GM12878 (cell line): ENCODE measurements around the gene SPDL1. TPM values are rescaled to one million over a fixed set of nuclear protein-coding genes. Genes with fewer than 3 reads are reported as not detected.

Experiments used
- CEBPB ChIP-seq, 2 experiments: fragments of 150-350 bp in 1 of 2; IDR thresholded peaks; 2 replicates each; pipeline ENCODE4 v1.6.1; 2012 to 2014; ENCODE audit warnings: low read depth in 2 of 2, low read length in 2 of 2, borderline replicate concordance in 1 of 2, inconsistent platforms in 1 of 2
- ELK1 ChIP-seq: IDR thresholded peaks from 2 replicates; pipeline ENCODE4 v1.6.1; 2012; ENCODE audit warnings: low read depth, low read length, improper control_type of control experiment
- JUNB ChIP-seq: IDR thresholded peaks from 2 replicates; pipeline ENCODE4 v1.6.1; 2016; ENCODE audit warnings: antibody characterized with exemption, mild to moderate bottlenecking
- POLR2AphosphoS2 ChIP-seq: IDR thresholded peaks from 2 replicates; pipeline ENCODE4 v1.6.1; 2011; ENCODE audit warnings: low read depth, mild to moderate bottlenecking, low read length, improper control_type of control experiment, moderate library complexity
- SKIL ChIP-seq: fragments of 450-650 bp; IDR thresholded peaks from 2 replicates; pipeline ENCODE4 v1.6.1; 2017; ENCODE audit warnings: mild to moderate bottlenecking, low read depth, inconsistent platforms; ENCODE audit not compliant: poor library complexity, severe bottlenecking
- SMAD1 ChIP-seq: fragments of 450-650 bp; IDR thresholded peaks from 2 replicates; pipeline ENCODE4 v1.6.1; 2018; ENCODE audit warnings: mild to moderate bottlenecking, low read depth; ENCODE audit not compliant: partially characterized antibody
- SREBF1 ChIP-seq: IDR thresholded peaks from 2 replicates; pipeline ENCODE4 v1.6.1; 2012; ENCODE audit warnings: mild to moderate bottlenecking, low read length
- STAT3 ChIP-seq: IDR thresholded peaks from 2 replicates; pipeline ENCODE4 v1.6.1; 2011; ENCODE audit warnings: low read depth, low read length, improper control_type of control experiment
- SUZ12 ChIP-seq: fragments of 200-600 bp; sonication (generic); IDR thresholded peaks from one replicate; pipeline ENCODE4 v1.6.1; 2018; ENCODE audit warnings: antibody characterized with exemption, mild to moderate bottlenecking; ENCODE audit not compliant: unreplicated experiment
- TBL1XR1 ChIP-seq: IDR thresholded peaks from 2 replicates; pipeline ENCODE4 v1.6.1; 2012; ENCODE audit warnings: low read depth, low read length, improper control_type of control experiment
- USF1 ChIP-seq: IDR thresholded peaks from 2 replicates; pipeline ENCODE4 v1.6.1; 2011; ENCODE audit warnings: borderline replicate concordance, low read depth, mild to moderate bottlenecking, moderate library complexity, mixed read lengths, low read length; ENCODE audit not compliant: insufficient read depth; ENCODE audit errors: extremely low read length
- USF2 ChIP-seq: IDR thresholded peaks from 2 replicates; pipeline ENCODE4 v1.6.1; 2011; ENCODE audit warnings: low read depth, low read length, improper control_type of control experiment, borderline replicate concordance
- ZBTB4 ChIP-seq: fragments of 450-650 bp; formaldehyde crosslinking; IDR thresholded peaks from 2 replicates; pipeline ENCODE4 v1.4.0; 2022; ENCODE audit warnings: mild to moderate bottlenecking, moderate library complexity
- ZNF274 ChIP-seq: IDR thresholded peaks from one replicate; pipeline ENCODE4 v1.8.0; 2011; ENCODE audit not compliant: insufficient read length, insufficient read depth
- polyA plus RNA-seq, 11 experiments: library from polyadenylated mRNA; depleted of rRNA in 4 of 11; unstranded in 6 of 11; stranded (reverse) in 5 of 11; fragments of >200 nt; fragmentation: Nextera tagmentation in 4 of 11; fragmentation: Illumina TruSeq in 1 of 11; extraction: Ambion mirVana in 4 of 11; extraction: Trizol in 1 of 11; gene quantifications; 1 replicate in 1 of 11; 2 replicates in 10 of 11; pipeline versions ENCODE4 v1.2.1 to v1.2.3, GENCODE V29; 2011 to 2016; ENCODE audit warnings: inconsistent platforms in 2 of 11, missing spikeins in 2 of 11, low read depth in 1 of 11
- total RNA-seq, 4 experiments: library from RNA; depleted of rRNA in 3 of 4; stranded (reverse); fragments of >200 nt in 3 of 4; fragmentation: Illumina TruSeq in 1 of 4; extraction: Trizol in 1 of 4; gene quantifications; 2 replicates each; pipeline versions ENCODE4 v1.2.1 to v1.2.3, GENCODE V29; 2013 to 2021
- TF ChIP-seq, protein P1 (sequence below): IDR thresholded peaks from 2 replicates; pipeline ENCODE4 v1.6.1; 2011; ENCODE audit warnings: mild to moderate bottlenecking, low read depth, low read length, moderate library complexity; ENCODE audit not compliant: insufficient replicate concordance
- TF ChIP-seq, protein P2 (sequence below): fragments of 450-650 bp; conservative IDR thresholded peaks from 2 replicates; pipeline ENCODE4 v1.6.1; 2017; ENCODE audit warnings: mild to moderate bottlenecking, moderate library complexity

Gene SPDL1
- total and polyA plus RNA-seq, 10 of the 15 experiments (the other 5 are each of a cell fraction or from before 2014, with no cell fraction given), result 34.2 to 69.9 (median 46.0) TPM

GRCh38 chr5:169583424-169584220 lies at the start of gene SPDL1 (continued):
- TF ChIP-seq SKIL (no peak), TBL1XR1 (peak; percentile 42; the same call in 1 of the 2 replicates), JUNB (no peak), USF1 (no peak), STAT3 (no peak), SUZ12 (no peak), SMAD1 (no peak), ELK1 (no peak), CEBPB (IDR thresholded peaks at IDR 0.05; ENCODE audit: borderline replicate concordance in 1 of 2, low read depth in 2 of 2, low read length in 2 of 2) (no peak), ZNF274 (no peak), POLR2AphosphoS2 (peak; percentile 48; the same call in 1 of the 2 replicates), ZBTB4 (CRISPR knock-in tag) (no peak), SREBF1 (0 out of 2 replicates have a peak, but pooled peaks have one; percentile 9), USF2 (no peak)
- TF ChIP-seq, protein P1, sequence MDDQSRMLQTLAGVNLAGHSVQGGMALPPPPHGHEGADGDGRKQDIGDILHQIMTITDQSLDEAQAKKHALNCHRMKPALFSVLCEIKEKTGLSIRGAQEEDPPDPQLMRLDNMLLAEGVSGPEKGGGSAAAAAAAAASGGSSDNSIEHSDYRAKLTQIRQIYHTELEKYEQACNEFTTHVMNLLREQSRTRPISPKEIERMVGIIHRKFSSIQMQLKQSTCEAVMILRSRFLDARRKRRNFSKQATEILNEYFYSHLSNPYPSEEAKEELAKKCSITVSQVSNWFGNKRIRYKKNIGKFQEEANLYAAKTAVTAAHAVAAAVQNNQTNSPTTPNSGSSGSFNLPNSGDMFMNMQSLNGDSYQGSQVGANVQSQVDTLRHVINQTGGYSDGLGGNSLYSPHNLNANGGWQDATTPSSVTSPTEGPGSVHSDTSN, result no peak
- TF ChIP-seq, protein P2, sequence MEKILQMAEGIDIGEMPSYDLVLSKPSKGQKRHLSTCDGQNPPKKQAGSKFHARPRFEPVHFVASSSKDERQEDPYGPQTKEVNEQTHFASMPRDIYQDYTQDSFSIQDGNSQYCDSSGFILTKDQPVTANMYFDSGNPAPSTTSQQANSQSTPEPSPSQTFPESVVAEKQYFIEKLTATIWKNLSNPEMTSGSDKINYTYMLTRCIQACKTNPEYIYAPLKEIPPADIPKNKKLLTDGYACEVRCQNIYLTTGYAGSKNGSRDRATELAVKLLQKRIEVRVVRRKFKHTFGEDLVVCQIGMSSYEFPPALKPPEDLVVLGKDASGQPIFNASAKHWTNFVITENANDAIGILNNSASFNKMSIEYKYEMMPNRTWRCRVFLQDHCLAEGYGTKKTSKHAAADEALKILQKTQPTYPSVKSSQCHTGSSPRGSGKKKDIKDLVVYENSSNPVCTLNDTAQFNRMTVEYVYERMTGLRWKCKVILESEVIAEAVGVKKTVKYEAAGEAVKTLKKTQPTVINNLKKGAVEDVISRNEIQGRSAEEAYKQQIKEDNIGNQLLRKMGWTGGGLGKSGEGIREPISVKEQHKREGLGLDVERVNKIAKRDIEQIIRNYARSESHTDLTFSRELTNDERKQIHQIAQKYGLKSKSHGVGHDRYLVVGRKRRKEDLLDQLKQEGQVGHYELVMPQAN, result peak; percentile 97
